ENCODE measurements around the gene PRKAR1A. TPM values are rescaled to one million over a fixed set of nuclear protein-coding genes. Genes with fewer than 3 reads are reported as not detected.
"Not testable (repeated sequence)": the region's sequence is repeated elsewhere in the genome, so short reads cannot be mapped to it uniquely, and the experiment has no call there.

PRKAR1A gene
- total RNA-seq, 2 experiments from 2014 or later: 158 to 332 TPM

- POLR2A ChIA-PET: interaction anchor here (1.1 kb wide), 1 partner anchor 21 kb away, joined by 3 read pairs; no protein-coding TSS in a partner anchor
Measured at GRCh38 chr17:68489919-68490318, 22.3 kb upstream of the PRKAR1A start.

GRCh38 chr17:68491381-68492231, 20.6 kb upstream of the PRKAR1A start:
- ChIA-PET CTCF (ENCODE audit: unreplicated experiment) (no interaction called here), POLR2A (interaction anchor here (0.6 to 1.9 kb wide), 12 partner anchors 9 to 700 kb away, joined by 3 to 9 read pairs (median 4); no protein-coding TSS in a partner anchor)
- Histone ChIP-seq H3K4me2 (ENCODE audit: low read length) (peak overlapping the region; percentile 64), H3K4me1 (ENCODE audit: insufficient read depth, low read length, poor library complexity, severe bottlenecking) (peaks cover 56% of the 10 kb centered on the region), H4K20me1 (ENCODE audit: insufficient read depth, low read length) (no peaks in the 10 kb centered on the region), H3K9me2 (ENCODE audit: insufficient read depth, low read length) (no peaks in the 10 kb centered on the region), H3K27ac (ENCODE audit: low read depth, low read length, poor library complexity, severe bottlenecking) (peak overlapping the region; percentile 75), H3K79me2 (ENCODE audit: insufficient read depth, low read depth, low read length) (no peaks in the 10 kb centered on the region), H3K36me3 (ENCODE audit: insufficient read depth, low read length) (peaks cover 5% of the 10 kb centered on the region; the same call in 1 of the 2 replicates), H3K9me3 (ENCODE audit: low read length) (peaks cover 6% of the 10 kb centered on the region; the same call in 1 of the 2 replicates), H3K4me3 (ENCODE audit: low read depth, low read length, poor library complexity, severe bottlenecking) (peak overlapping the region; percentile 19), H2AFZ (ENCODE audit: low read length) (peak overlapping the region; percentile 63)
- intact Hi-C loops (cut with micrococcal nuclease; ENCODE audit: unreplicated experiment): loop anchor here (2.0 kb wide), 1 partner anchor 21 kb away; the partner anchor contains the start of gene PRKAR1A
- DNase-seq (ENCODE audit: low spot score): peak; percentile 85
- no peak for TF ChIP-seq EZH2phosphoT487 (IDR thresholded peaks at IDR 0.05; ENCODE audit: borderline replicate concordance, low read depth, low read length)
- TF ChIP-seq, protein P1, sequence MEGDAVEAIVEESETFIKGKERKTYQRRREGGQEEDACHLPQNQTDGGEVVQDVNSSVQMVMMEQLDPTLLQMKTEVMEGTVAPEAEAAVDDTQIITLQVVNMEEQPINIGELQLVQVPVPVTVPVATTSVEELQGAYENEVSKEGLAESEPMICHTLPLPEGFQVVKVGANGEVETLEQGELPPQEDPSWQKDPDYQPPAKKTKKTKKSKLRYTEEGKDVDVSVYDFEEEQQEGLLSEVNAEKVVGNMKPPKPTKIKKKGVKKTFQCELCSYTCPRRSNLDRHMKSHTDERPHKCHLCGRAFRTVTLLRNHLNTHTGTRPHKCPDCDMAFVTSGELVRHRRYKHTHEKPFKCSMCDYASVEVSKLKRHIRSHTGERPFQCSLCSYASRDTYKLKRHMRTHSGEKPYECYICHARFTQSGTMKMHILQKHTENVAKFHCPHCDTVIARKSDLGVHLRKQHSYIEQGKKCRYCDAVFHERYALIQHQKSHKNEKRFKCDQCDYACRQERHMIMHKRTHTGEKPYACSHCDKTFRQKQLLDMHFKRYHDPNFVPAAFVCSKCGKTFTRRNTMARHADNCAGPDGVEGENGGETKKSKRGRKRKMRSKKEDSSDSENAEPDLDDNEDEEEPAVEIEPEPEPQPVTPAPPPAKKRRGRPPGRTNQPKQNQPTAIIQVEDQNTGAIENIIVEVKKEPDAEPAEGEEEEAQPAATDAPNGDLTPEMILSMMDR (conservative IDR thresholded peaks at IDR 0.05; ENCODE audit: low read length): no peak
- BruUV-seq (replicated peaks): no TSS peak

More at GRCh38 chr17:68489919-68490318, 22.3 kb upstream of the PRKAR1A start:
- Histone ChIP-seq H2AFZ (ENCODE audit: low read length) (peak overlapping the region; percentile 63; the same call in 1 of the 2 replicates), H3K9me3 (ENCODE audit: low read length) (no peaks in the 10 kb centered on the region), H3K4me2 (ENCODE audit: low read length) (peak overlapping the region; percentile 64), H3K4me1 (ENCODE audit: insufficient read depth, low read length, poor library complexity, severe bottlenecking) (peaks cover 66% of the 10 kb centered on the region), H4K20me1 (ENCODE audit: insufficient read depth, low read length) (no peaks in the 10 kb centered on the region), H3K27ac (ENCODE audit: low read depth, low read length, poor library complexity, severe bottlenecking) (peak overlapping the region; percentile 75), H3K4me3 (ENCODE audit: low read depth, low read length, poor library complexity, severe bottlenecking) (no peak overlapping the region), H3K9me2 (ENCODE audit: insufficient read depth, low read length) (no peaks in the 10 kb centered on the region), H3K79me2 (ENCODE audit: insufficient read depth, low read depth, low read length) (no peaks in the 10 kb centered on the region), H3K36me3 (ENCODE audit: insufficient read depth, low read length) (no peaks in the 10 kb centered on the region)
- no TSS peak for BruUV-seq (replicated peaks)
- intact Hi-C loops (cut with micrococcal nuclease; ENCODE audit: unreplicated experiment): loop anchor here (2.0 kb wide), 1 partner anchor 23 kb away; the partner anchor contains the start of gene PRKAR1A
- DNase-seq (ENCODE audit: low spot score): no peak
- CTCF ChIA-PET (ENCODE audit: unreplicated experiment): no interaction called here
- TF ChIP-seq, protein P1 (conservative IDR thresholded peaks at IDR 0.05; ENCODE audit: low read length): no peak
- TF ChIP-seq EZH2phosphoT487 (IDR thresholded peaks at IDR 0.05; ENCODE audit: borderline replicate concordance, low read depth, low read length): no peak

DNA sequence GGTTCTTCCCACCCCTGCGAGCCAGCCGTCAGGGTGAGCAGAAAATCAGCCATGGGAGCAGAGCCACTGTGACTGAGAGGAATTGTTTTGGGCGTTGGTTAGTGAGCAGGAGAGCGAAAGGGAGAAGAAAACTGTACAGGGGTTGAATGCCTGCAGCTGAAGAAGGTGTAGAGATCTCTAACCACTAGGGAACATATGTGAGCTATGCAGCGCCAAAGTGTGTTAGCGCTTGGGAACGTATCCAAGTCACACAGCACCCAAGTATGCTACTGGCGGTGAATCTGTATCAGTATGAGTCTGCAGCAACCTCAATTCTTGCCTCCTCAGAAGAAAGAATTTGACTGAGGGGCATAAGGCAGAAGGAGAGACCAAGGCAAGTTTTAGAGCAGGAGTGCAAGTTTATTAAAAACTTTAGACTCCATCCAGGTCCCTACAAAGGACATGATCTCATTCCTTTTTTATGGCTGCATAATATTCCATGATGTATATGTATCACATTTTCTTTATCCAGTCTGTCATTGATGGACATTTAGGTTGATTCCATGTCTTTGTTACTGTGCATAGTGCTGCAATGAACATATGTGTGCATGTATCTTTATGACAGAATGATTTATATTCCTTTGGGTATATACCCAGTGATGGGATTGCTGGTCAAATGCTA, 19.7 kb upstream of the PRKAR1A start:
- H3K79me2 ChIP-seq (ENCODE audit: insufficient read depth, low read depth, low read length); CTCF ChIA-PET (ENCODE audit: unreplicated experiment); intact Hi-C loops (cut with micrococcal nuclease; ENCODE audit: unreplicated experiment); BruUV-seq (replicated peaks); DNase-seq (ENCODE audit: low spot score); H3K4me2 ChIP-seq (ENCODE audit: low read length); H4K20me1 ChIP-seq (ENCODE audit: insufficient read depth, low read length); H2AFZ ChIP-seq (ENCODE audit: low read length); H3K4me3 ChIP-seq (ENCODE audit: low read depth, low read length, poor library complexity, severe bottlenecking); H3K9me3 ChIP-seq (ENCODE audit: low read length); H3K36me3 ChIP-seq (ENCODE audit: insufficient read depth, low read length); H3K9me2 ChIP-seq (ENCODE audit: insufficient read depth, low read length): not testable (repeated sequence)
- POLR2A ChIA-PET: interaction anchor here (0.7 to 1.9 kb wide), 6 partner anchors 7 to 55 kb away, joined by 3 to 9 read pairs (median 4); no protein-coding TSS in a partner anchor
- peak overlapping the region; percentile 75 for H3K27ac ChIP-seq (ENCODE audit: low read depth, low read length, poor library complexity, severe bottlenecking)
- peaks cover 56% of the 10 kb centered on the region for H3K4me1 ChIP-seq (ENCODE audit: insufficient read depth, low read length, poor library complexity, severe bottlenecking)

All from OCI-LY7 (cell line).